Fibroblast of the conjunctiva (primary cell): ENCODE data around the gene FXYD7.
"Not testable (repeated sequence)": the region's sequence is repeated elsewhere in the genome, so short reads cannot be mapped to it uniquely, and the experiment has no call there.

Source experiments
- DNase-seq: peaks from one replicate; pipeline ENCODE4 v3.0.0-alpha.2; 2010; ENCODE audit warnings: low read depth

Gene FXYD7

DNA sequence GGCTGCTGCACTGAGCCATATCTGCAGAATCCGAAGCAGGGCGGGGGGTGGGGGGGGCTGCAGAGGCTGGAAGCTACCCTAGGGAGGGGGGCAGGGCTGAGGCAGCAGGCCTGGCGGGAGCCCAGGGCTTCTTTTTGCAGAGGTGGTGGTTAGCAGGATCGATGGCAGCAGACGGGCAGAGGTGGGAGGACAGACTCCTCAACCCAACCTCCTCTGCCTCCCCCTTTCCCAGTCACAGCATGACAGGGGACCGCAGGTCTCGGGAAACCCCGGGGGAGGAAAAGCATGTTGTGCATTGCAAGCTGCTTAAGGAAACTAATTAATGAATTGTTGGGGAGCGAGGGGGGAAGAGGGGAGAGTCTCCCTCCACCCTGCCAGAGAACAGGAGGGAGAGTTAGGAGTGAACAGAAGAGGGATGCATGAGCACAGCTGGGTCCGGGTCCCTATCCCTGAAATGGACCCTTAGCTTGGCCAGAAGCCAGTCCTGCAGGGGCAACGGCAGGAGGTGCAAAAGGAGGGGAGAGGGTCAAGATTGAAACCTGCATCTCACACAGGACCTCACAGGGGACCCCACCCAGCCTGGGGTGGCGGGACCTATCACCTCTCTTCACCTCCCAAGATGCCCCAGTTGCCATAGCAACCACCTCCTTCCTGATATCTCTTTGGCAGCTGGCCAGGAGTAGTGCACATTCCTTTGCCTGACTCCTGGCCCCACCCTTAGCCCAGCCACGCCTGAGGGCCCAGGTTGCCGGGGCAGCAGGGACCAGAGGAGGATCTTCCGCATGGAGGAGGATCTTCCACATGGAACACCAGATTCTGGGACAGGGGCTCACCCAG is 1.8 kb downstream of the FXYD7 start:
- no peak for DNase-seq

DNA sequence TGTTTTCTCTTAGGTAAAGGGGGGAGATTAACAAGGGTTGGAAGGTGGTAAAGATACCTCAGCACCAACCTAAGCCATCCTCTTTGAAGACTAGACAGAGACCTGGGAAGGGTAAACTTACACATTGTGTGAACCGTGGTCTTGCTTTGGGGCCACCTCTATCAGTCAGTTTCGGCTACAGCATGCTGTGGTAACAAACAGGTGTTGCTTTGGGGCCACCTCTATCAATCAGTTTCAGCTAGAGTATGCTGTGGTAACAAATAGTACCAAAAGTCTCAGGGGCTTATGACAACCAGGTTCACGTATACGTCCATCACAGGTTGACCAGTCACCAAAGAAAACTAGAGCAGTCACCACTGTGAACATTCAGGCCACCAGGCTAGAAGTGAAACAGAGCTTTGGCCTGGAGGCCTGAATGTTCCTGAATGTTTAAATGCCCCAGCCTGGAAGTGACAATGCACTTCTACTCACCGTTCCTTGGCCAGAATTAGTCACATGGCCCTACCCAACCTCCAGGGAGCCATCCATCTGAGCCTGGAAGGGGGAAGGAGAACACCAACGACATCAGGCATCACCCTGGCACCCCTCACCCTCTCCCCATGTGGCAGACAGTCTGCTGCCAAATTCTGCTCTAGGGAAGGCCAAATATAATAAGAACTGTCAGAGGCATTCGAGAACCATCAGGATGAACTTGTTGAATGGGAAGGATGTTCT is 3.8 kb downstream of the FXYD7 start:
- DNase-seq = no peak

DNA sequence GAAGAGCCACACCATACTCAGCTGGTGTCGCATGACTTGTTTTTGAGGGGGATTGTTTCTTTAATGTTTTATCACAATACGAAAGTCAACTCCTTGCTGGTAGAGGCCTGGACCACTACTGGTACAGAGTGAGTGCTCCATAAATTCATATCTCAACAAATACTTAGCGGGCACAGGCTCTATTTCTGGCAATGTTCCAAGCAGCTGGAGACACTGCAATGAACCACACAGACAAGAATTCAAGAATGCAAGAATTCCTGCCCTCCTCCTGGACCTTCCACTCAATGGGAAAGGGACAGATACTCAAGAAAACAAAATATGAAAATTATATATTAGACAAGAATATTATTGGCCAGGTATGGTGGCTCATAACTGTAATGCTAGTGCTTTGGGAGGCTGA is 6.4 kb downstream of the FXYD7 start:
- no peak for DNase-seq

DNA sequence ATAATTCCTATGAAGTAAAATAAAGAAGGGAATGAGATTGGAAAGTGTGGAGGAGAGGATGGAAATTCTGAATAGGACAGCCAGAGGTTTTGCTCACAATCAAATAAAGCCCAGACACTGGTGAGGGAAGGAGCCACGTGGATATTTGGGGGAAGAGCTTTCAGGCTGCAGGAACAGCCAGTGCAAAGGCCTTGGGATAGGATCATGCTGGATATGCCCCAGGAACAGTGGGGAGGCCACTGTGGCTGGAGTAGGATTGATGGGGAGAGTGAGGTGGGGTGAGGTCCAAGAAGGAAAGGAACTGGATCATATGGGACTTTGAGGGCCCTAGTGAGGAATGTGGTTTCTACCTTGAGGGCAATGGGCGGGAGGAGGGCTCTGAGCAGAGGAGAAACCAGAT is 7.4 kb downstream of the FXYD7 start:
- no peak for DNase-seq

GRCh38 chr19:35151273-35152065 is 8.4 kb downstream of the FXYD7 start:
- no peak for DNase-seq

DNA sequence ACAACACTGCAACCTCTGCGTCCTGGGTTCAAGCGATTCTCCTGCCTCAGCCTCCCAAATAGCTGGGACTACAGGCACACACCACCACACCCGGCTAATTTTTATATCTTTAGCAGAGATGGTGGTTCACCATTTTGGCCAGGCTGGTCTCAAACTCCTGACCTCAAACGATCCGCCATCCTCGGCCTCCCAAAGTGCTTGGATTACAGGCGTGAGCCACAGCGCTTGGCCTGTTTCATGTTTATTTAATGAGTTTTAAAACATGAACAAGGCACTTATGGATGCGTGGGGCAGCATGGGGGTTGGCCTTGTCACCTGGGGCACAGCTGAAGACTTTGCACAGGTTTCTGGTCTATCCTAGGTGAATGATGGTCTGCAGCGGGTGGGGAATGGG is 10.1 kb downstream of the FXYD7 start:
- DNase-seq = not testable (repeated sequence)

GRCh38 chr19:35153701-35154524 is 10.9 kb downstream of the FXYD7 start:
- DNase-seq = no peak

- peak; percentile 49 for DNase-seq
Observed at GRCh38 chr19:35154525-35155406, 11.7 kb downstream of the FXYD7 start, which contains the start of gene FXYD5. Gene FXYD5 (plus strand): TSS chr19:35154735. CDS start chr19:35155551, 816 bp downstream.

DNA sequence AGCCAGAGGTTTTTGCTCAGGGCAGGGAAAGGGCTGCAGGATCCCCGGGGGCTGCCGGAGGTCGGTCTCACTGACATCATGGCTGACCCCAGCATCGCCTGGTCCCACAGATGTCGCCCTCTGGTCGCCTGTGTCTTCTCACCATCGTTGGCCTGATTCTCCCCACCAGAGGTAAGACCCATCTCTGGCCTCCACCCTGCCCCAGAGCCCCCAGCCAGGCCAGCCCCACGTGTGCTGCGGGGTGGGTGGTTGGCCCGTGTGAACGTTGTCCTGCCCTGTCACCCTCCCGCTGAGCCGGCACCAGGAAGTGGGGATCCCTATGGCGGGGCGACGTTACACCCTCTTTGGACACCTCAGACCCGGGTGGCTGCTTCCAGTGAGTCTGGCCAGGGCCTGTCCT is 12.4 kb downstream of the FXYD7 start:
- DNase-seq = no peak

DNA sequence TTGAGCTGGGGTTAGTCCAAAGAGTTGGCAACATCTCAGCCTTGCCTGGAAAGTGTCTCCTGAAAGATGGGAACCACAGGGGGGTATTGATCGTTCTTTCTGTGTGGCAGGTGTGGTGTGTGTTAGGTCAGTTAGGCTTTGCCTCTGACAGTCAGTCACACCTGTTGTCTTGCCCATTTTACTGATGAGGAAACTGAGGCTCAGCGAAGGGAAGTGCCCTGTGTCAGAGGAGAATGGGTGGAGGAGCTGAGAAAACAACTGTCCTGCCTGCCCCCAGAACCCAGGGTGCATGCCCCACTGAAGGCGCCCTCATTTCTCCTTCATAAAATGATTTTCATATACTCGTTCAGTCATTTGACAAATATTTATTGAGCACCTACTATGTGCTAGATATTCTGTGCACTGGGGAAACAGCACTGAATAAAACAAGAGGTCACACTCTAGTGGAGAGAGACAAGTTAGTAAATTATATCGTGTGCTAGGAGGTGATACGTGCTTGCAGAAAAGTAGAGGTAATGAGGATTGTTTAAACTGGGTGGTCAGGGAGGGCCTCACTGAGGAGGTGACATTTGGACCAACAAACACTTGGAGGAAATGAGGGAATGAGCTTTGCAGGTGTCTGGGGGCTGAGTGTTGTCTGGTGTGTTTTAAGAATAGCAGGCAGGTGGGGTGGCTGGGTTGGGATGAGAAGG is 13.1 kb downstream of the FXYD7 start:
- no peak for DNase-seq

GRCh38 chr19:35156673-35157014 is 13.6 kb downstream of the FXYD7 start:
- no peak for DNase-seq

DNA sequence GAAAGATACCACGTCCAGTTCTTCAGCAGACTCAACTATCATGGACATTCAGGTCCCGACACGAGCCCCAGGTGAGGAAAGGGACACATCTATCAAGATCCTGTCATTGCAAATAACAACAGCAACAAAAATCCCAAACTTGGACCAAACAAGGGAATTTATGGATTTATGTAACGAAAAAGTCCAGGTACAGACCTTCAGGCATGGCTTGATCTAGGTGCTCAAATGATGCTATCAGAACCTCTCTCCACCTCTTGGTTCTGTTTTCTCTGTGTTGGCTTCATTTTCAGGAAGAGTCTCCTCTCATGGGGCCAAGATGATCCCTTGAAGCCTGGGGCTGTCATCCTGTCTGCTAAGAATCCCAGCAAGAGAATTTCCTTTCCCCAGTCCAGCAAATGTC is 14.4 kb downstream of the FXYD7 start:
- DNase-seq = no peak

DNA sequence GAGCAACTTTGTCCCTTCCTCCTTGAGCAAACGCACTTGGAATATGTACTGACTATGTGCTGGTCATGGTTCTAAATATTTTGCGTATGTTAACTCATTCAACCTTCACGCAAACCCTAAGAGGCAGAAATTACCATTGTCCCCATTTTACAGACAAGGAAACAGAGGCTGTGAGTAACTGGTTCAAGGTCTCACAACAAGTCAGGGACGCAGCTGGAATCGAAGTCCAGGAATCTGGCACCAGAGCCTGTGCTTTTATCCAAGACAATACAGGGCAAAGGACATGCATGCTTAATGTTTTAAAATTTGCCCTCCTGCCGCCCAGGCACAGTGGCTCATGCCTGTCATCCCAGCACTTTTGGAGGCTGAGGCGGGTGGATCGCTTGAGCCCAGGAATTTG is 16.6 kb downstream of the FXYD7 start:
- DNase-seq = no peak

DNA sequence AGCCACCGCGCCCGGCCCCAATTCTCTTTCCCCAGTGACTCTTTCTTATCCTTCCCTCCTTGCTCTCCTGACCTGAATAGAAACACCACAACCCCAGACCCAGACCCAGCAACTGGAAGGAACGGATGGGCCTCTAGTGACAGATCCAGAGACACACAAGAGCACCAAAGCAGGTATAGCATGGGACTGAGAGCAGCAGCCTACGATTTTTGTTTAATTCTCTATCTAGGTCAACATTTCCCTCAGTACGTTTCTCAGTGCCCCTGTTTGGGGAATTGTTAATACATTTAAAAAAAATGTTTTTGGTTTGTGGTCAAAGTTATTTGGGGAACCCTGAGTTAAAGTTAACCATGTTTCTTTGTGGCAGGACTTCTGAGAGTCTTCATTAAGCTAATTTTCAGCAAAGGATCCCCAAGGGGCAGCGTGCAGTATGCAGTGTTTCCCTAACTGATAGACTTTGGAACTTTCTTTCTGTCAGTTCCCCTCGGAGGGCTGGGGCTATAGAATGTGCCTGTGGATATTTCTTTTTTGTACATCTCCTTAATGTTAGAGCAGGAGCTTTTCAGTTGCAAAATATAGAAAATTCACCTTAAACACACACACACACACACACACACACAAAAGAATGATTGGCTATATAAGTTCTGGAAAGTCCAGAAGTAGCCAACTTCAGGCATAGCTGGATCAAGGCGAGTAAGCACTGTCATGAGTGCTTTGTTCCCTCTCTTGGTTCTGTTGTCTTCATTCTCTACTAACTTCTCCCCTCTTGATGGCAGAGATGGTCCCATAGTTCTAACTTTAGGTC is 17.8 kb downstream of the FXYD7 start:
- DNase-seq = no peak

- DNase-seq = no peak
Observed at GRCh38 chr19:35161434-35161743, 18.3 kb downstream of the FXYD7 start.

DNA sequence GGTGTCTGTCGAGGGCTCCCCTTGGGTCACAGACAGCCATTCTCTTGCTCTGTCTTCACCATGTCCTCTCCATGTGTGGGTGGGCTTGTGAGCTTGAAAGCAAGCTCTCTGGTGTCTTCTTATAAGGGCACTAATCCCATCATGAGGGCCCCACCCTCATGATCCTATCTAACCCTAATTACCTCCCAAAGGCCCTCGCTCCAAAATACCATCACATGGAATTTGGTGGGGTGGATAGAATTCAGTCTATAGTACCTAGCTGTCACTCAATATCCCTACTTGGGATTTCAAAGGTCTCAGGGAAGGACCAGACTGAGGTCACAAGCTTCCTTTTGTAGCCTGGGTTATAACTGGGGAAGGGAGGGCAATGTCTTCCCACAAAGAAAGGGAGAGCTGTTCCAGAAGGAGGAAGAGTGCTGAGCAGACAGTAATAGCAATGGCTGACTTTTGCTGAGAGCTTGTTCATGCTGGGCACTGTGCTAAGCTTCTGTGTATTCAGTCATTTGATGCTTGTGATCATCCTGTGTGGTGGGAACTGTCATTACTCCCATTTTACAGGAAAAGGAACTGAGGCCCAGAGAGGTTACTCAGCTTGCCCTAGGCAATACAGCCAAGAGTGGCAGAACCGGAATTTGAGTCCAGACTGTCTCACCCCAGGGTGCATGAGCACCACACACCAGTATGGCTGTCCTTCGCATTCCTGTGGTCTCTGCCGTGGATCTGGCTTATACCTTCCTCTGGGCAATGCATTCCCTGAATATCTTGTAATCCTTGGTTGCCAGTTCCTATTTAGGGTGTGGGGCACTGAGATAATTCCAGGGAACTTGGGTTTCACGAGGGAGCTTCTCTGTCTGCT is 19.6 kb downstream of the FXYD7 start:
- DNase-seq = no peak

DNA sequence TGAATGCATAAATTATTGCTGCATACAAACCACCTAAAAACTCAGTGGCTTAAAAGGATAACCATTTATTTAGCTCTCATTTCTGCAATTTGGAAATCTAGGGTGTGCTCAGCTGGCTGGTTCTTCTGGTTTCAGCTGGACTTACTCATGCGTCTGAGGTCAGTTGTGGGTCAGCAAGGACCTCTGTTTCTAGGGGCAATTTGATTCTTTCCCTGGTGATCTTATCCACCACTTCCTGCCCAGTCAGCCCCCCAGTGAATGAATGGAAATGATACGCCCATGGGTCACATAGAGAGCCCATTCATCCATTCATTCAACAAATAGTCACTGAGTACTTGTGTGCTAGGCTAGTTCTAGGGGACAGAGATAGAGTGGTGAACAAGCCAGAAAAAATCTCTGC is 21.4 kb downstream of the FXYD7 start:
- DNase-seq = no peak

DNA sequence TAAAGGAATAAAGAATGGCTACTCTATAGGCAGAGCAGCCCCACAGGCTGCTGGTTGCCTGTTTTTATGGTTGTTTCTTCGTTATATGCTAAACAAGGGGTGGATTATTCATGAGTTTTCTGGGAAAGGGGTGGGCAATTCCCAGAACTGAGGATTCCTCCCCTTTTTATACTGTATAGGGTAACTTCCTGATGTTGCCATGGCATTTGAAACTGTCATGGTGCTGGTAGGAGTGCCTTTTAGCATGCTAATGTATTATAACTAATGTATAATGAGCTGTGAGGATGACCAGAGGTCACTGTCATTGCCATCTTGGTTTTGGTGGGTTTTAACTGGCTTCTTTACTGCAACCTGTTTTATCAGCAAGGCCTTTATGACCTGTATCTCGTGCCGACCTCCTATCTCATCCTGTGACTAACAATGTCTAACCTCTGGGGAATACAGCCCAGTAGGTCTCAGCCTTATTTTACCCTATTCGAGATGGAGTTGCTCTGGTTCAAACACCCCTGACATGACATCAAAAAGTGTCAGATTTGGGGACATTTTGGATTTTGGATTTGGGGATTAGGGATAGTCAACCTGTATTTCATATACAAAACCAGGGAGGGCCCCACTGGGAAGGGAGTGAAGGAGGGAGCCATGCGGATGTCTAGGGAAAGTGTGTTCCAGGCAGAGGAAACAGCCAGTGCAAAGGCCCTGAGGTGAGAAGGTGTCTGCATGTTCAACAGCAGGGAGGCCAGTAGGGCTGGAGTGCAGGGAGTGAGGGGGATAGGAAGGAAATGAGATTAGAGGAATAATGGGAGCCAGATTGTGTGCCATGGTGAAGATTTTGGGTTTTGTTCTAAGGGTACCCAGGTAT is 22.4 kb downstream of the FXYD7 start:
- DNase-seq = no peak
